Activated naive CD8-positive, alpha-beta T cell treated with anti-CD3 and anti-CD28 coated beads, Interleukin-2, amount 50 U/mL, for 16 hours (primary cell): ENCODE data around the gene UPB1.
A peak's percentile ranks its signal among the peaks of the same experiment; 100 is the strongest.
"Not testable (repeated sequence)": the region's sequence is repeated elsewhere in the genome, so short reads cannot be mapped to it uniquely, and the experiment has no call there.

ENCODE experiments used
- DNase-seq: peaks from one replicate; pipeline ENCODE4 v3.0.0-alpha.2; 2020; ENCODE audit warnings: low read depth, low spot score

UPB1 gene

DNA sequence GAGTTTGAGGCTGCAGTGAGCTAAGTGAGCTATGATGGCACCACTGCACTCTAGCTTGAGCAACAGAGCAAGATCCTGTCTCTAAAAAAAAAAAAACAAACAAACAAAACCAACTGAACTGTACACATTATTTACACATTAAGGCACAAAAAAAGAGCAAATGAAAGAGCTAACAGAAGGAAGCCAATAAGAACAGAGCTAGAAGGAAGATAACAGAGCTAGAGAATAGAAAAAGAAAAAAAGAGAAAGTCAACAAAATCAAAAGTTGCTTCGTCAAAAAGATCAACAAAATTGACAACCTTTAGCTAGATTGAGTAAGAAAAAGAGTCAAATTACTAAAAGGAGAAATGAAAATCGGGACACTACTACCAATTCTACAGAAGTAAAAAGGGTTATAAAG, 34.8 kb downstream of the UPB1 start:
- DNase-seq = no peak

DNA sequence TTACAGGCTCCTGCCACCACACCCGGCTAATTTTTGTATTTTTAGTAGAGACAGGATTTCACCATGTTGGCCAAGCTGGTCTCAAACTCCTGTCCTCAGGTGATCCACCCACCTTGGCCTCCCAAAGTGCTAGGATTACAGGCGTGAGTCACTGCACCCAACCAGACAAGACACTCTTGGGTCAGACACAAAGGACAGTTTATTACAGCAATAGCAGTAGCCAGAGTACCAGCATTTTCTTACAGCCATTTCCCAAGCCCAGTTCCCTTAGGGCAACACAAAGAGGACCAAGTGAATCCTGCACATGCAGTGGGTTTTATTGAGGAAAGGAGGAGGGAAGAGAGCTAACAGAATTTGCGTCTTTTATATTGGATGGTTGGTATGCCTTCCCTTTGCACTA, 35.8 kb downstream of the UPB1 start:
- not testable (repeated sequence) for DNase-seq

DNA sequence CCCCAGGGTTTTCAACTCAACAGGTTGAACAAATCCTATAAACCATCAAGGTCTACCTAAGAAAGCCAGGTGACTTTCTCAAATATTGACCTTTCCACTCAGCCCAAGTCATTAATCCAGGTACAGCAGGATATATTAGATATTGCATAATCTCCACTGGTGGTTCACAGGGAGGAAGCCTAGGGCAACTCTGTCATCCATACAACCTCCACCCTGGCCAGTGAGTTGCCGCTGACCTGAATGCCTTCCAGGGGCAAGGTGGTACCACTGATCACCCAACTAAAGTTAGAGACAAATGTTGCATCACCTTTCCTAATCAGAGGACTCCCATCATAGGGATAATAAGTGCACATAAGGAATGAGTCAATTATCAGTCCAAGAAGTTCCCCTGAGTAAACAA, 36.9 kb downstream of the UPB1 start:
- no peak for DNase-seq

DNA sequence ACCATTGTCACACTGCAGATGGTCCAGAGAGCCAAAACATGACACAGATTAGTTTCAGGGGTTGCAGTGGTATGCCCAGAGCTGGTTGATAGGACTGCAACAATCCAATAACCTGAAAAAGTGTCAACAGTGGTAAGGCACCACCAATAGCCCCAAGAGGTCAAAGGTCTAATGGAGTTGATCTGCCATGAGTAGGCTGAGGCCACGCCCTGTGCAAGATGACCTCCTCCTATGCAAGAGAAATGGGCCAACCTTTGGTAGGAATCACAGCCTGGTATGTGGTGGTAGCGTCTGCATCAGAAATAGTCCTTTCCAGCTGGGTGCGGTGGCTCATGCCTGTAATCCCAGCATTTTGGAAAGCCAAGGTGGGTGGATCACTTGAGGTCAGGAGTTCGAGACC, 40.2 kb downstream of the UPB1 start:
- DNase-seq = no peak

DNA sequence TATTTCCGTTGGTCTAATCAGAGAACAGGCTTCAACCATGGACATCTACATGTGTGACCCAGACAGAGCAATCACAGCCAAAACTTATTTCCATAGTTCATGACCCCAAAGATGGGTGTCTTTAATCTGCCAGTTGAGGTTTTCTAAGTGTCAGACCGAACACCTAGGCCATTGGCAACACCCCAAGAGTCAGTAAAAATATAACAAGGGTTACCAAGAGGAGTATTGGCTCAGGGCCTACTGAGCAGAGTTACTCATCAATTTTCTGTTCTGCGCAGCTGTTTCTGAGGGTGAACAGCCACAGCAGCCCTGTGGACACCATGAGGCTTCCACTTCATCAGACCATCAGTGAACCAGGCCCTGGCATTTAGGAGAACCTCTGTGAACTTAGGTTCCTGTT, 41.0 kb downstream of the UPB1 start:
- no peak for DNase-seq

DNA sequence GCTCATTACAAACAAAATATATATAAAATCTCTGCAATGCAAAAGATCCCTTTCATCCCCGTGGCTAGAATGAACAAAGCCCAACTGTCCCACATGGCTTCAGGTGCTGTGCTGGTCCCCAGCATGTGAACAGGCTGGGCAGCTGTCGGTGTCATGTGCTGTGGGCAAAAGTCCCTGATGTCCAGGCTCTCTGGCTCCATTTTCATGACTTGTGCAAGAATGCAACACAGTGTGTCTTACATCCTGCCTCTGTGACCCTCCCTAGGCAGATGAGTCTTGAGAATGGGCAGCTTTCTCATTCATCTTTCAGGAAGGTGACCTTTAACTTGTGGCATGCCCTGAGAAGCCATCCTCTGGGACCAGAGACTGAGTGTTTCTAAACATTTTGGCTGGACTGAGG, 45.3 kb downstream of the UPB1 start:
- no peak for DNase-seq

DNA sequence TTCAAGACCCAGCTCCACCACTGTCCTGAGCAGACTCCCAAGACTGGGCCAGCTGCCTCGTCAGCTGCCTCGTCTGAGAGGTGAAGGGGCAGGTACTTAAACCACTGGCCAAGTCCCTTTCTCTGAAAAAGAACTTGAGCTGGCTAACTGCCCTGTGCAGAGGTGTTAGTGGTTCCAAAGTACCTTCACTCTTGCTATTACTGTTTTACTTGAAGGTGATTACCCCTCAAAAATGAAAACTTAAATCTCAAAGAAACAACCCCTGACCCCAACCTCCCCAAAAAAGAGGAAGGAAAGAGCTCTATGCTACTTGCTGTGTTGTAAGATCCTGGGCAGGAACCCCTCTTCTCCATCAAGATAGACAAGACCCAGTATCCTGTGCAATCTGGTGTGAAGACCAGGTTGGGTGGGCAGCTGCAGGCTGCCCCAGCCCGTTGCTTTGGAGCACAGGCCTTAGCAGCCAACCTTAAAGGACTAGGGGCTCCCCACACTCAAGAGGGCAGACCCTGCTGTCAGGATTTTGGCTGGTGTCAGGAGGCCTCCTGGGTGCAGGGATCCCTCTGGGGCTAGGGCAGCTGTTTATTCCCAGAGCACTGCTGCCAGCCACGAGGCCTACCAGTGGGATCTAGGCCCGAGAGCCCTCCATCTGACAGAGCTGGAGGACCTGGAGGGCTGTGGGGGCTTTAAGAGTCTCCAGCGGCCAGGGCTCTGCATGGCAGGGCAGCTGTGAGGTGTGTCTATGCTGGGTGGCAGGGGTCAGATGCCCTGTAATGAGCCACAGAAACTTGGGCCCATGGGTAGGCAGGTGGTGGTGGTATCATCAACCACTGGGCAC, 46.8 kb downstream of the UPB1 start:
- DNase-seq = no peak

DNA sequence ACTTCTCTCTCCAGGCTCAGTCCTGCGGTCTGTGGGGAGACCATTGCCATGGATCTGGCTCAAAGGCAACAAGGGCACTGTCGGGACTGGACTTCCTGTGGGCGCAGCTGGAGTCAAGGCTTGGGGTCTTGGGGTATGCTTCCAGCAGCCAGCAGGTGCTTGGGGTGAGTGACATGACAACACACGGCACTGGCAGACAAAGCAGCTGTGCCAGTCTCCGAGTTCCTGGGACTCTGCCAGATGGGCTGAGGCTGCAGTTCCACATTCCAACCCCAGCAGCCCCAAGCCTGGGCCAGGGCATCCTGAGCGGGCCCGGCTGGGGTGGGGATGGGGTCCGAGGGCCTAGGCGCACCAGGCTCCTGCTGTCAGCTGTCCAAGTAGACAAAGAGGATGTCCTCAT, 47.5 kb downstream of the UPB1 start:
- no peak for DNase-seq

DNA sequence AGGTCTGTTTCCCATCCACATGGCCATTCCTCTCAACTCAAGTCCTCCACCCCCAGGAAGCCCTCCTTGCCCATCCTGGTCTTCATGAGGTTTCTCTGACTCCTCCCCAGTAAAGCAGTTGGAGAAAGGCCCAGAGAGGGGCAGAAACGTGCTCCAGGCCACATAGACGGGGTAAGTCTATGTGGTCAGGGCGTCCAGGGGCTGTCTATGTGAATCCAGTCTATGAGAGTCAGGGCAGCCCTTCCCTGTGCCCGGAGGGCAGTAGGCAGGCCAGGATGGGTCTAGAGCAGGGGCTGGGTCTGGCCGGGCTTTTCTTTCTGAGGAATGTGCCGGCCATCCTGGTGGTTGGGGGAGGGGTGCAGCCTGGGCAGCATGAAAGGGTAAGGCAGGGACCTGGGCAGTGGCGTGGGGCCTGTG, 48.1 kb downstream of the UPB1 start:
- no peak for DNase-seq

DNA sequence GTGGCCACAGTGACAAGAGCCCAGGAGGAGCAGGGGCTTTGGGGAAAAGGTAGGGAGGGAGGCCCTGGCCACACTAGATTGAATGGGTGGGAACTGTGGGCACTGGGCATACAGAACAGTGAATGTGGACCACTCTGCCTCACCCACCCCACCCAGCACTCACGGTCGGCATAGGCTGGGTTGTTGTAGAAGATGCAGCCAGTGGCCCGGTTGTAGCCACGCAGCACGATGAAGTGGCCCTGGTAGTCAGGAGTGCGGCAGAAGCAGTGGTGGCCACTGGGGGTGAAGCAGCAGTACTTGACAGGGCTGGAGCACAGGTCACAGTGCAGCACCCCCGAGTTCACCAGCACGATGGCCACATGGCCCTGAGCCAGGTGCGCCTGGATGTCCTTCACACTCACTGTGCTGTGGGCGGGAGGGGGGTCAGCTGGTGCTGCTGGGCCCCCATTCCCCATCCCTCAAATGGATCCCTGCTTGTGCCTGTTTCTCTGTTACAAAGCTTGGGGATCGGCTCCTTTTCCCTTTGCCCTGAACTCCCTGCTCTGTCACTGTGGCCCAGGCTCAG, 48.6 kb downstream of the UPB1 start:
- DNase-seq = no peak

DNA sequence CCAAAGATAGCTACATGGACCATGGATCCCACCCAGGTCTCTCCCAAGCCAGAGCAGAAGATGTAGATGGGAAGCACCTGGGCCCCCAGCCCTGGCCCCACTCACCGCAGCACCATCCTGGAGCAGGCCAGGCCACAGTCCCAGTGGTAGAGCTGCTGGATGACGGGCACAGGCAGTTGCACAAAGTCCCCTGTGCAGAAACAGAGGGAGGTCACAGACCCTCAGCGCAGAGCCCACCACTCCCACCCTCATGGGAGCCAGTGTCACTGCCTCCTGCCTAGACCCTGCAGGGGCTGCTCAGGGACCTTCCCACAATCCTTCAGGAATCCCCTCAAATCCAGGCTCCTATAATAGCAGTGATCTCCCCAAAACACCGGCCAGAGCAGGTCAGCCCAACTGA, 53.7 kb downstream of the UPB1 start:
- DNase-seq = no peak

DNA sequence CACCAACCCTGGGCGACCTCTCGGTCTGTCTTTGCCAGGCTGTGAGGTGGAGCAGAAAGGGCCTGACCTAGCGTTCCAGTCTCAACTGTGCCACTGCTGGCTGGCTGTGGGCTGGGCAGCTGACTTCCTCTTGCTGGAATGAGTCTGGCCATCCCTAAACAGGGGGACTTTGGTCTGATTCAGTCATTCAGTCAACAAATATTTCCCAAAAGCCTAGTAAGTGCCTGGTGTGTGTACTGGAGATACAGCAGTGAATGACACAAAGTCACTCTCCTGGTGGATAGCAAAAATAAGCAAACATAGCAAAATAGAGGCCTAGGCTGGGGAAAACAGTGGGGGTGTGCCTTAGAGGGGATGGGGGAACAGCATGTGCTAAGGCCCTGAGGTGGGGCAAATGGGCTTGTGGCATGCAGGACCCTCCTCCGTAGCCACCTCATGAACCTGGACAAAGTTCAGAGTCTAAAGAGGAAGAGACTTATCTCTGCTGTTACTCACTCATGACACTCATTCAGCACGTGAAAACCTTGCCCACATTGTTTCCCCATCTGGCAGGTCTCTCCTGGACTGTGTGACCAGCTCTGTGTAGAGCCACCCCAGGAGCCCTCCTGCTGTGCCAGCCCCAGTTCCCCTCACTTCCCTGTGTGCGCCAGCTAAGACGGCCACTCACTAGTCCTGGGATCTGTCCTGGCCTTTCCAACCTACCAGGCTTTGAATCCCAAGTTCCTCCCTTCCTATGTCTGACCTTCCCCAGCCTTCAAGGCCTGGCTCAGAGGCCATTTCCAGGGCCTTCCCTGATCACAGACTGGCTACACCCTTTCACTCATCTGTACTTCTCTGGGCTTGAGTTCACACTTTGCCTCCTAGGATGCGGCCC, 55.1 kb downstream of the UPB1 start:
- no peak for DNase-seq

DNA sequence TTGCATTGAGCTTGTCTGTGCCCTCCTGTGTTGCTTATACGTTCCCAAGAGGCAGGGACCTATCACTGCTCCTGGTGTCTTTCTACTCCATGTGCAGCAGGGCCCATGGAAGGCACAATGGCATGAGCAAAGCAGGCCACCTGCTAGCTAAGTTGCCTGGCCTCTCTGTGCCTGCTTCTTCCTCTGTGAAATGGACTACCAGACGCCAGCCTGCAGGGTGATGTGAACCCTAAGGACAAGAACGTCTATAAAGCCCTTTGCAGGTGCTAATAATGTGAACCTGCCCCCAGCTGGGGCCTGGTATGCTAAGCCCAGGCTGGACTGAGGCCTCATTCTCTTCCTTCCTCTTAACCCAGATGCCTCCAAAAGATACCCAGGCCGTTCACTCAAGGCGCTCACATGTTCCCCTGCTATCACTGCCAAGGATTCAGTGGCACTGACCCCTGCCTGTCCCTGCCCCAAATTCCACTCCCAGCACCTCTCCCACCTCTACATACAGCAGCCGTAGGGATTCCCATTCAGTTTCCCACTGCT, 55.8 kb downstream of the UPB1 start:
- DNase-seq = no peak

DNA sequence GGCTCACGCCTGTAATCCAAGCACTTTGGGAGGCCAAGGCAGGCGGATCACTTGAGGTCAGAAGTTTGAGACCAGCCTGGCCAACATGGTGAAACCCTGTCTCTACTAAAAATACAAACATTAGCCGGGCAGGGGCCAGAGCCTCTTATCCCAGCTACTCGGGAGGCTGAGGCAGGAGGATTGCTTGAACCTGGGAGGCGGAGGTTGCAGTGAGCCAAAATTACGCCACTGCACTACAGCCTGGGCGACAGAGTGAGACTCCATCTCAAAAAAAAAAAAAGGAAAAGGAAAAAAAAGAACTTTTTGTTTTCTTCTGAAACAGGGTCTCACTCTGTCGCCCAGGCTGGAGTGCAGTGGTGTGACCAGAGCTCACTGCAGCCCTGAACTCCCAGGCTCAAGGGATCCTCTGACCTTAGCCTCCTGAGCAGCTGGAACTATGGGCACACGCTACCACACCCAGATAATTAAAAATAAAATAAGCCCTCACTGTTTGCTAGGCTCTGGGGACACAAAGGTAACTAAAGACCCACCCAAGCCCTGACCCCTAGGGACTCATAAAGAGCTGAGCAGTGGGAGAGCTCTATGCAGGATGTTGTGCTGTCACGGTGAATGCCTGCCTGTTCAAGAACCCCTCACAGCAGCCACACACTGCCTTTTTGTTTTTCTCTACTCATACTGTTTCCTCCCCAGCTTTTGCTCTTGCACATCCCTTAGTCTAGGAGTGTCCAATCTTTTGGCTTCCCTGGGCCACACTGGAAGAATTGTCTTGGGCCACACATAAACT, 57.6 kb downstream of the UPB1 start:
- not testable (repeated sequence) for DNase-seq

DNA sequence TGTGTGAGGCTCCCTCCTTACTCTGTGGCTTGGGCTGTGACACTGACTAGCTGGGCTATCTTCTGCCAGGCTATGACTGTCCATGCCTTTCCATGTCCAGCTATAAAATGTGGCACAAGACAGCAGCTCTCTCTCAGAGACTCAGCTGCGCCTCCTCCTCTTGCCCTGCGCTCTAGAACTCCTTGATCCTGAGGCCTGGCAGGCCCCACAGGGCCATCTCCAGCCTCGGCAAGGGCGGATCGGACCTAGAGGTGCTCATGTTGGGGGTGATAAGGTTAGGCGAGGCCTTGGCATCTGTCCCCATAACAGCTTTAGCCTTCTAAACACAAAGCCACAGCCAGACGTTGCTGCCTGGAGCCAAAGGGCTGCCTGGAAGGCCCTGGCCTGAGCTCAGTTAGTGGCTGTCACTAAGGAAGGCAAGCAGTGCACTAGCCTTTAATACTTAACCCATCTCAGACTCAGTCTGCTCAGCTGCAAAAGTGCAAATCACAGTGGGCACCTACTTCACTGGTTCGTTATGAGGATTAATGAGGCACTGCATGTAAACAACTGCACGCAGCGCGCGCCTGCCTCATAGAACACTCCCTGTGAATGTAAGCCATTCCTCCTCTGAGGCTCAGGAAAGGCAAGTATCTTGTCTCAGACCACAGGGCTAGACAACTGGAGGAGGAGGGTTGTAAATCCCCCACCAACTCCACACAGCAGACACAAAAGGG, 58.6 kb downstream of the UPB1 start:
- no peak for DNase-seq

DNA sequence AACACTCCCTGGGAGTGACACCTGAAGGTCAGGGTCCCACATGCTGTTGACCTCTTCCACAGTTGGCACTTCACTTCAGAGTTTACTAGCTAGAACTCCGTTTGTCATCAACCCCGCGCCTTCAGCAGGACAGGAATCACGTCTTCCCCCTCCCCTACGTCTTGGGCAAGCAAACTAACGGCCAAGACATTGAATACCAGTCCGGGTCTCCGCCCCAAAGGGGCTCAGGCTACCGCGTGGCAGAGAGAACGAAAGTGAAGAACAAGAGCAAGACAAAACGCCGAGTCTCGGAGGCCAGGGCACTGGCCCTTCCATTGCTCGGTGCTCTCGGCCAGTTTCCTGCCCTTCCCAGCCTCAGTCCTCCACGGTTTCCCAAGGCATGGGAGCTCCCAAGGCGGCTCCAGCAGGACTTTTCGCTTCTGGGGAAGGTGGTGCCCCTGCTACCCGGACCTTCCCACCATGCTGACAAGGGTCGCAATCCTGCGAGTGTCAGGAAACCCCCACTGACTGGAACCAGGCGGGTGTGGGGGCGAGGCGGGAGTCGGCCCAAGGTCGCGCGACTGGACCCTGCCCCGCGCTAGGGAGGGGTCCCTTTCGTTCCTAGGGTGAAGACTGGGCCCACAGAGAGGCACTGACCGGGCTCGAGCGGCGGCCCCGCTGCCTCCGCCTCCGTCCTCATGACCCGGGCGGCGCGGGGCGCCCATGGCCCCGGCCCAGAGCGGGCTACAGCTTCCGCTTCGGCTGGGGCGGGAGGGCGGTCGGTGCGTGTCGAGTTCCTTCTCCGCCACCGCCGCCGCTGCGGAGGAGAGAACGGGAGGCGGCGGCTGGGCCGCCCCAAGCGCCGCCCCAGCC, 59.4 kb downstream of the UPB1 start, which contains the start of gene GUCD1:
Gene GUCD1 (minus strand): TSS at position 826 of the 852 bp plus-strand sequence. CDS start 147 bp downstream, at position 679.
- no peak for DNase-seq

DNA sequence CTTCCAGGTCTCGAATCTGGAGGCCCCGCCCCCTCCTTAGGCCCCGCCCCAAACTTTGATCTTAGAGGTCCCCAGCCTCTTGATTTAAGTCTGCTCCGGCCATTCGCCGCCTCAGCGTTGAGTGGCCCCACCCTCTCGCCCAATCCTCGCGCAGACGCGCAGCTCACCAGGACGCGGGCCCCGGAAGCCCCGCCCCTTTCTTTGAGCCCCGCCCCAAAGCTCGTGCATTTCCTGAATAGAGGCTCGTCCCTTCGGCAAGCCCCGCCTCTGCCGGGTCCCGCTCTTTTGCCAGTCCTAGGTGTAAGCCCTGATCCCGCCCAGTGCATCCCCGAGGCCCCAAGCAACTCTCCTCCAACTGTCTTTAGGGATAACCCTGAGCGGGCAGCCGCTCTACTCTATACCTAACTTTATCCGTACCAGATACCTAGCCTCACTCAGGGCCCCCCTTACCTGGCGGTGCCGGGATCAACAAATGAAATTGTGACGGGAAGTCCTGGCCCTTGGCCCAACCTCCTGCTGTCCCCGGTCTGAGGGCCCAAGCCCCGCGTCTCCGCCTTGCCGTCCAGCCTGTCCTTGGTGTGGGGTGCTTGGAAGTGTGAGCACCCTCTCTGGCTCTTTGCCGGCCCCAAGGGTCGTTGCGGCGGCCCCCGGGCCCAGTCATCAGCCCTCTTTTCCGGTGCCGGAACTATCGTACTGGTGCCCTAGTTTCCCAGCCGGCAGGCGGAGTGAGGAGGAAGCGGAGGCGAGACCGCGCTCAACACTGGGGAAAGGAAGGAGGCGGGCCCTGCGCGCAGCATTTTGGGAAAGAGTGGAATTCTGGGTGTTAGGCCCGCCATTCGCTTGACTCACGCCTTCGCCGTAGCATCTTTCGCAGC, 60.3 kb downstream of the UPB1 start, which contains the start of gene SNRPD3:
Gene SNRPD3 (plus strand): TSS at position 835 of the 875 bp plus-strand sequence. CDS start 1,676 bp downstream, outside the sequence.
- peak; percentile 100 for DNase-seq

DNA sequence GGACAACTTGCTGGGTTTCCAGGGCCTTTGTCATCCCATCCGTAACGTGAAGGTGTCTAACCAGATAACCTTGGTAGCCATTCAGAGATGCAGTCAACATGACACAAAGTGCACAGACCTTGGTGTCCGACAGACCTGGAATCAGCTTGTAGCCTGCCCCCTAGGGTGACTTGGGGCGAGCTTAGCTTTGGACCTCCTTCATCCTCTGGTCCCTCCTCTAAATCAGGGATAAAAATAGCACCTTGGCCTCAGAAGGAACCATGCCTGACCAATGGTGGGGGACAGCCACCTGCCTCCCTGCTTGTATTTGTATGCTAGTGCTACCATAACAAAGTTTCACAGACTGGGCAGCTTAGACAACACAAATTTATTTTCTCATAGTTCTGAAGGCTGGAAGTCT, 64.3 kb downstream of the UPB1 start:
- DNase-seq = no peak

DNA sequence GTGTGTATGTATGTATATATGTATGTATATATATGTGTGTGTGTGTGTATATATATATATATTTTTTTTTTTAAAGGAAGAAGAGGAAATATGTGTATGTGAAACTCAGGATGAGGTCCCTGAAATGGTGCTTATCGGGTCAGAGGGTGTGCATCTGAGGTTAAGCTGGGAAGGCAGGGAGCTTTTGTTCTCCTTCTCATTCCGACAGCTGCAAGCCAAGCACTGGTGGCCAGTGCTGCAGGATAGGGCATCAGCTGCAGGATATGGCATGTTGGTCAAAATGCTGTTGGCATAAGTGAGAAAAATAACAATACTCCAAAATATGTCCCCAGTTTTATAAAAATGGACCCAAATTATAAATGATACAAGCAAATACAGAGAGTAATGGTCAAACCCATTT, 68.1 kb downstream of the UPB1 start:
- DNase-seq = no peak
